NB4 (cell line): ENCODE measurements around the gene MBD5.

Source experiments
- CTCF ChIP-seq: IDR thresholded peaks from one replicate; pipeline ENCODE4 v1.5.1; 2012; ENCODE audit warnings: low read depth, low read length
- MAX ChIP-seq: IDR thresholded peaks from 2 replicates; pipeline ENCODE4 v1.6.1; 2011; ENCODE audit warnings: low read depth, low read length
- MYC ChIP-seq: IDR thresholded peaks from 2 replicates; pipeline ENCODE4 v1.6.1; 2011; ENCODE audit warnings: low read depth, low read length
- POLR2A ChIP-seq: IDR thresholded peaks from 2 replicates; pipeline ENCODE4 v1.6.1; 2011; ENCODE audit warnings: mild to moderate bottlenecking; ENCODE audit not compliant: insufficient read length; ENCODE audit errors: extremely low read depth

- TF ChIP-seq CTCF (no peak), MAX (no peak), POLR2A (no peak), MYC (no peak)
These were observed 142.0 kb downstream of the MBD5 start for GRCh38 chr2:148162871-148163270.
